NB4 (cell line): Measurements from ENCODE around the gene DNAJA4.

ENCODE experiments used
- MYC ChIP-seq: IDR thresholded peaks from 2 replicates; pipeline ENCODE4 v1.6.1; 2011; ENCODE audit warnings: low read depth, low read length
- POLR2A ChIP-seq: IDR thresholded peaks from 2 replicates; pipeline ENCODE4 v1.6.1; 2011; ENCODE audit warnings: mild to moderate bottlenecking; ENCODE audit not compliant: insufficient read length; ENCODE audit errors: extremely low read depth
- TF ChIP-seq, protein P1 (sequence below): IDR thresholded peaks from one replicate; pipeline ENCODE4 v1.5.1; 2012; ENCODE audit warnings: low read depth, low read length
- TF ChIP-seq, protein P2 (sequence below): IDR thresholded peaks from 2 replicates; pipeline ENCODE4 v1.6.1; 2011; ENCODE audit warnings: low read depth, low read length

DNA sequence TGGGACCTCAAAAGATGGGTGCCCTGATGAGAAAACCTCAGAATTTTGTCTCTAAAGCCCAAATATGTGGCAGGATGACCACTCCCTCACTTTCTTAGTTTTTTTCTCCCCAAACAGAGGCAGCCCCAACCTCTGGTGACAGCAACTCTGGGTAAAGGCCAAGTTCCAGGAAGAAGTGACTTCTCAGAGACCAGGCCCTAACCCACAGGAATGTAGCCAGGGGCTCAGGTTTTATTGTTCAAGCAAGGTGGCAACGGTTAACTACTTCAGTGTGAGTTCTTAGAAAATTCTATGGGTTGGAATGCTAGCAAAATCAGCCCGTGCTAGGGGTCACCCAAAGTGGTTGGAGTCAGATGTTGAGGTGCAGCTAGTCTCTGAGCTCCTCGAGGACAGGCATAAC lies 5.1 kb upstream of the DNAJA4 start:
- TF ChIP-seq, protein P1, sequence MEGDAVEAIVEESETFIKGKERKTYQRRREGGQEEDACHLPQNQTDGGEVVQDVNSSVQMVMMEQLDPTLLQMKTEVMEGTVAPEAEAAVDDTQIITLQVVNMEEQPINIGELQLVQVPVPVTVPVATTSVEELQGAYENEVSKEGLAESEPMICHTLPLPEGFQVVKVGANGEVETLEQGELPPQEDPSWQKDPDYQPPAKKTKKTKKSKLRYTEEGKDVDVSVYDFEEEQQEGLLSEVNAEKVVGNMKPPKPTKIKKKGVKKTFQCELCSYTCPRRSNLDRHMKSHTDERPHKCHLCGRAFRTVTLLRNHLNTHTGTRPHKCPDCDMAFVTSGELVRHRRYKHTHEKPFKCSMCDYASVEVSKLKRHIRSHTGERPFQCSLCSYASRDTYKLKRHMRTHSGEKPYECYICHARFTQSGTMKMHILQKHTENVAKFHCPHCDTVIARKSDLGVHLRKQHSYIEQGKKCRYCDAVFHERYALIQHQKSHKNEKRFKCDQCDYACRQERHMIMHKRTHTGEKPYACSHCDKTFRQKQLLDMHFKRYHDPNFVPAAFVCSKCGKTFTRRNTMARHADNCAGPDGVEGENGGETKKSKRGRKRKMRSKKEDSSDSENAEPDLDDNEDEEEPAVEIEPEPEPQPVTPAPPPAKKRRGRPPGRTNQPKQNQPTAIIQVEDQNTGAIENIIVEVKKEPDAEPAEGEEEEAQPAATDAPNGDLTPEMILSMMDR, result no peak
- TF ChIP-seq POLR2A, result no peak
- TF ChIP-seq, protein P2, sequence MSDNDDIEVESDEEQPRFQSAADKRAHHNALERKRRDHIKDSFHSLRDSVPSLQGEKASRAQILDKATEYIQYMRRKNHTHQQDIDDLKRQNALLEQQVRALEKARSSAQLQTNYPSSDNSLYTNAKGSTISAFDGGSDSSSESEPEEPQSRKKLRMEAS, result no peak
- no peak for TF ChIP-seq MYC
